ENCODE measurements around the gene DEUP1.

DEUP1 gene

DNA sequence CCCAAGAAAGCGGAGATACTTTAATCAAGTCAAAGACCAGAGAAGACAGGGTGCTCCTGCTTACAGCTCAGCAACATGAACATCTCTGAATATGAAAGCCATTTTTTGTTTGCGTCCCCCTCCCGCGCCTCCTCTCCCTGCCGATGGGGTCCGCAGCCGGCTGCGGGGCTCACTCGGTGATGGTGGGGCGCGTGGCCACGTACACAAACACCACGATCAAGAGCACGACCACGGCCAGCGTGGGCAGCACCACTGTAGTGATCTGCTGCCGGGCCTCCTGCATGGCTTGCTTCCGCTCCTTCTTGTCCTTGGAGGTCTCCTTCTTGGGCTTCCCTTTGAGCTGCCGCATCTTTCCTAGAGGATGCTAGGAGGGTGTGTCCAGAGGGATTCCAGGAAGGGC lies 148.3 kb downstream of the DEUP1 start:
- DNase-seq (ENCODE audit: low read depth), result no peak

DNA sequence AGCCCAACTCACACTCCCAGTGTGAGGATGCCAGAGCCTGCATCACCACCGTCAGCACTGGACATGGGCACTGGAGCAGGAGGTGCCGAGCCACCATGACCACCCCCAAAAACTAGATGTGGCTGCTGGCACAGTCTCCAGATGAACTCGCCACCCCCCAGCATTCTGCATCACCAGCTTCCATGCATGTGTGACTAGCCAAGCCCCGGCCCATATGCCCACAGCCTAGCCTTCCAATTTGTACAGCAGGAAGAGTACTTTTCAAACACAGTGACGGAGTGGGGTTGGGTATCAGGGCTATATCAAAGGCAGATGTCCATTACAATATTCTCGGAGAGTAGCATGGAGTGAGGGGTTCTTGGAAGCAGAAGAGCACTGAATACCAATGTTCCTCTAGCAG lies 149.7 kb downstream of the DEUP1 start:
- no peak for DNase-seq (ENCODE audit: low read depth)

DNA sequence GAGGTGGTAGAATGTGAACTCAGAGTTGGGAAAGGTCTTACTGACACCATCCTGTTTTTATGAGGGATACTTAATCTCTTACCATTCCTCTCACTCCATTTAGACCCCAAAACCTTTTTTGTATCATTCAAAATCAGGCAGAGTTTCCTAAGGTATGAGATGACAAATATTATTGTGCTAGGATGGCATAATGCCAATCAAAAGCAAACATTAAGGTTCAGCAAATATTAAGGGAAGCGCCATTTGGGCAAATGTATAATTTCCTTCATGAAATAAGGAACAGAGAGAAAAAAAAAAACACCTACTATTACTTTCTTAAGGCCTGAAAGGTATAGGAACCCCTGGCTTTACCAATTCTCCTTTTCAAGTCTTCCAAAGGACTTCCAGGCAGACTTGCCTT lies 150.2 kb downstream of the DEUP1 start:
- no peak for DNase-seq (ENCODE audit: low read depth)

DNA sequence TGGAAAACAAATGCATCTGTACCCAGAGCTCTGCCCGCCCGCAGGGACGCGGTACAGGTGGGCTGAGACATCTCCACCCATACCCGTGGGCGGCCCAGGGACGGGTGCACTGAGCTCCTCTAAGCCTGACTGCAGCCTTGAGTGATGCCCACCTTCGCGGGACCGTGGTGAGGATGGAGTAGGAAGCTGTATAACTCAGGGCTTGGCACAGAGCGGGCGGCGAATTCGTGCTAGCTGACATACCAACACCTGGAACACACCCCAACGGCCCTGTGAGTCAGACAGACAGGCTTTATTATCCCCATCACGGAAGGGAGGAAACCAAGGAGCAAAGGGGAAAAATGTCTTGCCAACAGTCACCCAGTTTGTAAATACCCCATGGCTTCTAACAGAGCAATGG lies 150.7 kb downstream of the DEUP1 start:
- no peak for DNase-seq (ENCODE audit: low read depth)

DNA sequence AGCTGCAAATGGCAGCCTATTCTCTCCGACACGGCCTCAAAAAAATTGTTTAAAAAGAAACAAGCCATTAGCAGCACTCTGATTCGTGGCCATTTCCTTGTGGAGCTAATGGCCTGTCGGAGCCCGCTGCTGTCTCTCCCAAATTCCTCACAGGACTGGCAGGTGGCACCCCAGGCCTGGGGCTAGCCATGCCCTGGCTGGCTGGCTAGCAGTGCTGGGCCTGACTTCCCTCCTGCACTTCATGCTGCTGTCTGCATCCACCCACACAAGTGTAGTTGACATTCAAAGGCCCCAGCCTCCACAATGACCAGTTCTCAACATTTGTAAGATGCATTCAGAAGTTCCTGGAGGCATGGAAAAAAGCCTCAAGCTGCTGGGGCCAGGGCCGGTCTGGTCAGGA lies 151.2 kb downstream of the DEUP1 start:
- DNase-seq (ENCODE audit: low read depth), result no peak

DNA sequence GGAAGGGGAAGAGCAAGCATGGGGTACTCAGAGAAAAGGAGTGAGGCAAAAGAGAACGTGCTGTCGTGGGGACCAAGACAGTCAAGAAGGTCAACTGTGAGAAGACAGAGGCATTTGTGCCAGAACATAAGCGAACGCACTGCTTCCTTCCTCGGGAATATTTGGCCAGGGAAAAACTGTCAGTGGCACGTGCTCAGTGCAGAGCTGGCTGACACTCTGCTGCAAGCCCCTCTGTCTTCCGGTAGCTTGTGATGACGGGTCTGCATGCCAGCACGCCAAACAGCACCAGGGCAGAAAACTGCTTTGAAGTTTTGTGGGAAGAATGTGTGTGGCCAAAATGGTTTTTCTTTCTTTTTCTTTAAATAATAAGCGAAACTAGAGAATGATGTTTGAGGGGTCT lies 152.0 kb downstream of the DEUP1 start:
- no peak for DNase-seq (ENCODE audit: low read depth)

DNA sequence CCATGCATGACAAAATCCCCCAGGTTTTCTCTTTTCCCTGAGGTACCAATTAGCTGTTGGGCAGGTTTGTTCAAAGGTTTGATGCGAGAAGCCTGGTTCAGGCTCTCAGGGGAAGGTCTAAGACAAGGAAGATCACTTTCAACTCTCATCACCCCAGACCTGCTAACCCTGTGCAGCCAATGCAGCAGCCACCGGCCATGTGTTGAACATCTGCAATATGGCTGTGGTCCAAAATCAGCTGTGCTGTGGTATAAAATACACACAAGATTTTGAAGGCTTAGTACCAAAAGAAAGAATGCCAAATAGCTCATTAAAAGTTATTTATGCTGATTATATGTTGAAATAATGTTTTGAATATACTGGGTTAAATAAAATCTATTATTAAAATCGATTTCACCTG lies 154.2 kb downstream of the DEUP1 start:
- DNase-seq (ENCODE audit: low read depth), result peak; percentile 38

DNA sequence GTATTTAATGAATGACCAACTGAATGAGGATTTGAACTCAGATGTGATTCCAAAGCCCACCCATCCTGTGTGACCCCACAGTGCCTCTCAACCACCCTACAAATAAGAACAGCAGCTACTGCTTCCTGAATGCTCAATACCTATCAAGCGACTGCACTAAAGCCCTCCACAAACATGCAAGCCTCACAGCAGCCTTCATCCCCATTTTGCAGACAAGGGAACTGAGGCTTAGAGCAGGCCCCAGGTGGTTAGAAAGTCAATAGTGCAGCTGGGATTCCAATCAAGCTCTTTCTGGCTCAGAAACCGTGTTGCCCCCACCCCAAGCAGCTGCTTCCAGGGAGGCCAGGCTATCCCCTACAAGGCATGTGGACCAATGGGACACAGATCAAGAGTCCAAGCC lies 155.4 kb downstream of the DEUP1 start:
- no peak for DNase-seq (ENCODE audit: low read depth)

DNA sequence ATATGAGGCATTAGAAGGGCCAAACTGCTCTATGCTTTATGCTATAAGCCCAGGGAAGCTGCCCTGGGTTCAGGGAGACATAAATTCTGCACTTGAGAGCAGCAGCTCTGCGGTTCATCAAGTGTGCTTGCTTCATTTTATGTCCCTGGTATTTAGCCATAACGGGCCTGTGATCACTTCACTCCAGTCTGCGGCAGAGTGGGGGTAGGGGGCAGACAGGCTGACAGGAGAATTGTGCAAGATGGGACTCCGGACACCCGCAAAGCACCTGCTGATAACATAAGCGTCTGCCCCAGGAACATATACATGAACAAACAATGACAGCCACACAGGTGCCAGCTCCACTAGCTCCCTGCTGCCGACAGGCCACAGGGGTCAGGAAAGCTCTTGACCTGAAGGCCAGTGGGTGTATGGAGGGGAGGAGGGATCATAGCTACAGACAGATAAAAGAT lies 156.5 kb downstream of the DEUP1 start:
- no peak for DNase-seq (ENCODE audit: low read depth)

All from GM04504 (cell line).